Mesenchymal stem cell (in vitro differentiated cells and primary cell): Measurements from ENCODE around the gene AFAP1.

Experiments
- DNase-seq: peaks from one replicate; pipeline ENCODE4 v3.0.0-alpha.2; 2013
- H2AFZ ChIP-seq: one replicate; pipeline ENCODE4 v1.6.1; 2013; ENCODE audit warnings: low read depth, mild to moderate bottlenecking, control low read depth, inconsistent platforms, low read length, moderate library complexity
- H2AK5ac ChIP-seq: 2 replicates; pipeline ENCODE4 v1.6.1; 2013; ENCODE audit warnings: low read length, moderate library complexity, mild to moderate bottlenecking, inconsistent platforms; ENCODE audit not compliant: severe bottlenecking
- H2BK120ac ChIP-seq: one replicate; pipeline ENCODE4 v1.6.1; 2013; ENCODE audit warnings: low read depth, mild to moderate bottlenecking, inconsistent platforms, low read length, moderate library complexity
- H2BK12ac ChIP-seq, 2 experiments: one replicate each; pipeline ENCODE4 v1.6.1; 2013; ENCODE audit warnings: inconsistent platforms in 2 of 2, low read length in 2 of 2, mild to moderate bottlenecking in 2 of 2, moderate library complexity in 2 of 2, control low read depth in 1 of 2
- H2BK15ac ChIP-seq: one replicate; pipeline ENCODE4 v1.6.1; 2013; ENCODE audit warnings: mild to moderate bottlenecking, low read depth, inconsistent platforms; ENCODE audit not compliant: poor library complexity, severe bottlenecking
- H2BK5ac ChIP-seq: 2 replicates; pipeline ENCODE4 v1.6.1; 2013; ENCODE audit warnings: low read depth, mild to moderate bottlenecking, low read length, control low read depth, inconsistent platforms; ENCODE audit not compliant: poor library complexity, severe bottlenecking
- H3K14ac ChIP-seq, 2 experiments: one replicate each; pipeline ENCODE4 v1.6.1; 2013; ENCODE audit warnings: inconsistent platforms in 2 of 2, low read length in 2 of 2, control low read depth in 1 of 2, mild to moderate bottlenecking in 1 of 2, moderate library complexity in 1 of 2
- H3K18ac ChIP-seq, 2 experiments: one replicate each; pipeline ENCODE4 v1.6.1; 2013; ENCODE audit warnings: inconsistent platforms in 2 of 2, low read length in 2 of 2, control low read depth in 1 of 2, low read depth in 1 of 2, mild to moderate bottlenecking in 1 of 2
- H3K23ac ChIP-seq, 2 experiments: one replicate each; pipeline ENCODE4 v1.6.1; 2013; ENCODE audit warnings: inconsistent platforms in 2 of 2, low read length in 2 of 2, mild to moderate bottlenecking in 2 of 2, moderate library complexity in 2 of 2, control low read depth in 1 of 2
- H3K27ac ChIP-seq: 2 replicates; pipeline ENCODE4 v1.5.1; 2013; ENCODE audit warnings: mild to moderate bottlenecking, moderate library complexity, low read length, control low read depth, inconsistent platforms; ENCODE audit not compliant: poor library complexity, severe bottlenecking
- H3K27me3 ChIP-seq, 2 experiments: 2 replicates each; pipeline versions ENCODE4 v1.6.1 to v1.7.0; 2013; ENCODE audit warnings: low read length in 2 of 2, mild to moderate bottlenecking in 2 of 2, moderate library complexity in 2 of 2, control low read depth in 1 of 2, inconsistent platforms in 1 of 2; ENCODE audit not compliant: control insufficient read depth in 1 of 2, insufficient read depth in 1 of 2
- H3K36me3 ChIP-seq, 2 experiments: 2 replicates each; pipeline versions ENCODE4 v1.6.1 to v1.7.0; 2013; ENCODE audit warnings: low read length in 2 of 2, control low read depth in 1 of 2, inconsistent platforms in 1 of 2, low read depth in 1 of 2, mild to moderate bottlenecking in 1 of 2; ENCODE audit not compliant: insufficient read depth in 2 of 2, control insufficient read depth in 1 of 2
- H3K4ac ChIP-seq, 2 experiments: one replicate each; pipeline ENCODE4 v1.6.1; 2013; ENCODE audit warnings: inconsistent platforms in 2 of 2, low read length in 2 of 2, mild to moderate bottlenecking in 2 of 2, moderate library complexity in 2 of 2, control low read depth in 1 of 2, low read depth in 1 of 2
- H3K4me1 ChIP-seq: 2 replicates; pipeline ENCODE4 v1.6.1; 2013; ENCODE audit warnings: low read depth, low read length, control low read depth; ENCODE audit not compliant: control insufficient read depth, insufficient read depth
- H3K4me2 ChIP-seq: 2 replicates; pipeline ENCODE4 v1.6.1; 2013; ENCODE audit warnings: low read length, mild to moderate bottlenecking, inconsistent platforms; ENCODE audit not compliant: poor library complexity, severe bottlenecking
- H3K4me3 ChIP-seq, 2 experiments: 2 replicates each; pipeline versions ENCODE4 v1.5.1 to v1.7.0; 2013; ENCODE audit warnings: low read length in 2 of 2, mild to moderate bottlenecking in 2 of 2, control low read depth in 1 of 2, low read depth in 1 of 2; ENCODE audit not compliant: insufficient read depth in 1 of 2
- H3K79me1 ChIP-seq: replicated peaks from 2 replicates; pipeline ENCODE4 v1.6.1; 2013; ENCODE audit warnings: mild to moderate bottlenecking, control low read depth, low read length, inconsistent platforms; ENCODE audit not compliant: poor library complexity, severe bottlenecking
- H3K9ac ChIP-seq: 2 replicates; pipeline ENCODE4 v1.7.0; 2013; ENCODE audit warnings: mild to moderate bottlenecking, low read length, moderate library complexity
- H3K9me3 ChIP-seq: 2 replicates; pipeline ENCODE4 v1.7.0; 2013; ENCODE audit warnings: mild to moderate bottlenecking, low read length; ENCODE audit not compliant: control insufficient read depth
- H4K8ac ChIP-seq: one replicate; pipeline ENCODE4 v1.6.1; 2013; ENCODE audit warnings: inconsistent platforms, mild to moderate bottlenecking, low read length, moderate library complexity
- H4K91ac ChIP-seq: one replicate; pipeline ENCODE4 v1.6.1; 2013; ENCODE audit warnings: mild to moderate bottlenecking, low read length, inconsistent platforms
- WGBS: methylation state at CpG from one replicate; pipeline ENCODE4 v1.1.7; 2013; ENCODE audit warnings: mixed read lengths; 5-methylcytosine and 5-hydroxymethylcytosine counted together

The AFAP1 gene

GRCh38 chr4:7823416-7823824 lies 116.2 kb downstream of the AFAP1 start:
- 94% methylated on average over 9 of the region's 9 CpGs for WGBS
- Histone ChIP-seq H3K79me1 (peaks cover 32% of the 10 kb centered on the region), H3K9ac (peak overlapping the region; percentile 73), H2AK5ac (peak overlapping the region; percentile 71), H4K8ac (peak overlapping the region; percentile 57), H3K4ac (no peak overlapping the region), H3K27me3 (no peaks in the 10 kb centered on the region), H2BK5ac (peak overlapping the region; percentile 80), H2BK120ac (no peak overlapping the region), H2BK12ac (no peak overlapping the region), H3K36me3 (peaks cover 35 to 39% of the 10 kb centered on the region in 2 experiments), H3K27ac (peak overlapping the region; percentile 96), H2AFZ (no peak overlapping the region), H3K4me2 (peak overlapping the region; percentile 49), H3K14ac (no peak overlapping the region), H3K9me3 (no peaks in the 10 kb centered on the region), H3K18ac (no peak overlapping the region), H2BK15ac (no peak overlapping the region), H4K91ac (peak overlapping the region; percentile 72), H3K4me3 (no peak overlapping the region), H3K4me1 (peaks cover 28% of the 10 kb centered on the region), H3K23ac (no peak overlapping the region)
- no peak for DNase-seq

- Histone ChIP-seq H3K18ac (no peak overlapping the region), H3K9ac (peak overlapping the region; percentile 73), H3K36me3 (peaks cover 38 to 43% of the 10 kb centered on the region in 2 experiments), H2AFZ (no peak overlapping the region), H4K8ac (no peak overlapping the region), H3K79me1 (peaks cover 32% of the 10 kb centered on the region), H3K27ac (peak overlapping the region; percentile 96), H3K4me3 (no peak overlapping the region), H2BK12ac (no peak overlapping the region), H3K4ac (no peak overlapping the region), H3K4me2 (no peak overlapping the region), H3K23ac (no peak overlapping the region), H2BK5ac (no peak overlapping the region), H2BK120ac (no peak overlapping the region), H3K27me3 (no peaks in the 10 kb centered on the region), H3K9me3 (no peaks in the 10 kb centered on the region), H4K91ac (no peak overlapping the region), H3K4me1 (peaks cover 24% of the 10 kb centered on the region), H3K14ac (no peak overlapping the region), H2AK5ac (peak overlapping the region; percentile 97), H2BK15ac (no peak overlapping the region)
- WGBS: 89% methylated on average over 2 of the region's 4 CpGs
- DNase-seq: no peak
Observed at GRCh38 chr4:7822877-7823276, 116.8 kb downstream of the AFAP1 start.

GRCh38 chr4:7822137-7822505 lies 117.5 kb downstream of the AFAP1 start:
- no peak overlapping the region for H3K23ac ChIP-seq
- no peak overlapping the region for H4K91ac ChIP-seq
- peaks cover 32% of the 10 kb centered on the region for H3K79me1 ChIP-seq
- no peak overlapping the region for H3K27ac ChIP-seq
- H3K4me3 ChIP-seq: peak overlapping the region in 1 of 2 experiments; percentile 55
- no peak overlapping the region for H2AFZ ChIP-seq
- no peak overlapping the region for H3K4me2 ChIP-seq
- H2BK5ac ChIP-seq: no peak overlapping the region
- no peaks in the 10 kb centered on the region for H3K9me3 ChIP-seq
- H3K4ac ChIP-seq: no peak overlapping the region
- no peak overlapping the region for H2BK12ac ChIP-seq
- peak overlapping the region; percentile 70 for H3K9ac ChIP-seq
- H3K27me3 ChIP-seq: no peaks in the 10 kb centered on the region
- WGBS: 94% methylated on average over 5 of the region's 6 CpGs
- H3K18ac ChIP-seq: no peak overlapping the region
- peak overlapping the region; percentile 64 for H2AK5ac ChIP-seq
- no peak for DNase-seq
- no peak overlapping the region for H2BK120ac ChIP-seq
- H4K8ac ChIP-seq: no peak overlapping the region
- H3K36me3 ChIP-seq: peaks cover 43 to 45% of the 10 kb centered on the region in 2 experiments
- peaks cover 21% of the 10 kb centered on the region for H3K4me1 ChIP-seq
- H2BK15ac ChIP-seq: no peak overlapping the region
- H3K14ac ChIP-seq: no peak overlapping the region

- Histone ChIP-seq H3K79me1 (peaks cover 32% of the 10 kb centered on the region), H3K4me2 (no peak overlapping the region), H3K36me3 (peaks cover 43 to 44% of the 10 kb centered on the region in 2 experiments), H4K91ac (no peak overlapping the region), H2BK5ac (no peak overlapping the region), H3K4me1 (peaks cover 18% of the 10 kb centered on the region), H2AFZ (no peak overlapping the region), H2BK12ac (peak overlapping the region in 1 of 2 experiments; percentile 23), H3K4me3 (peak overlapping the region in 1 of 2 experiments; percentile 55), H2AK5ac (peak overlapping the region; percentile 64), H3K23ac (no peak overlapping the region), H3K18ac (no peak overlapping the region), H2BK120ac (no peak overlapping the region), H3K14ac (no peak overlapping the region), H2BK15ac (no peak overlapping the region), H3K4ac (no peak overlapping the region), H4K8ac (no peak overlapping the region), H3K27me3 (no peaks in the 10 kb centered on the region), H3K27ac (no peak overlapping the region), H3K9me3 (no peaks in the 10 kb centered on the region), H3K9ac (peak overlapping the region; percentile 70)
- no peak for DNase-seq
- whole genome bisulfite sequencing: 81% methylated on average over 11 of the region's 11 CpGs
Observed at GRCh38 chr4:7821245-7822136, 118.2 kb downstream of the AFAP1 start.
